H1 (cell line): Measurements from ENCODE around the gene CLDN3. TPM values are rescaled to one million over a fixed set of nuclear protein-coding genes. Genes with fewer than 3 reads are reported as not detected.

ENCODE experiments used
- CTCF ChIA-PET: fragments of 300-600 bp; sonication (Branson Sonifier 250); formaldehyde crosslinking; loops from one replicate; lab custom pipeline; 2021; ENCODE audit not compliant: partially characterized antibody; lab: Charles Lee
- POLR2A ChIA-PET: fragments of 300-600 bp; sonication (Branson Sonifier 250); formaldehyde crosslinking; loops from one replicate; lab custom pipeline; 2021; ENCODE audit warnings: inconsistent platforms; ENCODE audit not compliant: partially characterized antibody; lab: Charles Lee
- DNase-seq, 2 experiments: peaks; one replicate each; pipeline versions ENCODE4 v3.0.0 to v3.0.0-alpha.2; 2010 to 2022; ENCODE audit warnings: low spot score in 2 of 2, low read depth in 1 of 2, mixed read lengths in 1 of 2
- FAIRE-seq: peaks from 2 replicates; lab custom pipeline; 2011; peaks lifted over from hg19 to GRCh38; lab: Jason Lieb, UNC
- H2AFZ ChIP-seq: 2 replicates; pipeline ENCODE4 v1.8.1; 2012; ENCODE audit warnings: low read length, inconsistent platforms
- H2AK5ac ChIP-seq: 2 replicates; pipeline ENCODE4 v1.6.1; 2013; ENCODE audit warnings: low read depth, low read length
- H2BK120ac ChIP-seq: replicated peaks from 2 replicates; pipeline ENCODE3; 2013; ENCODE audit warnings: low read depth, low read length, inconsistent platforms
- H2BK12ac ChIP-seq: 2 replicates; pipeline ENCODE4 v1.6.1; 2013; ENCODE audit warnings: low read depth, low read length
- H2BK15ac ChIP-seq: 2 replicates; pipeline ENCODE4 v1.6.1; 2013; ENCODE audit warnings: low read length
- H2BK20ac ChIP-seq: 2 replicates; pipeline ENCODE4 v1.6.1; 2013; ENCODE audit warnings: low read length
- H2BK5ac ChIP-seq: 2 replicates; pipeline ENCODE4 v1.6.1; 2013; ENCODE audit warnings: low read depth, low read length
- H3K14ac ChIP-seq: 2 replicates; pipeline ENCODE4 v1.6.1; 2013; ENCODE audit warnings: inconsistent platforms; ENCODE audit not compliant: insufficient read length
- H3K18ac ChIP-seq: 2 replicates; pipeline ENCODE4 v1.6.1; 2013; ENCODE audit warnings: low read length; ENCODE audit errors: extremely low read depth
- H3K23ac ChIP-seq: 2 replicates; pipeline ENCODE4 v1.6.1; 2013; ENCODE audit warnings: inconsistent platforms; ENCODE audit not compliant: insufficient read length
- H3K23me2 ChIP-seq: 2 replicates; pipeline ENCODE4 v1.6.1; 2013; ENCODE audit warnings: low read depth, low read length
- H3K27ac ChIP-seq: 2 replicates; pipeline ENCODE4 v1.6.1; 2011; ENCODE audit warnings: low read depth, low read length, inconsistent platforms
- H3K27me3 ChIP-seq, 4 experiments: replicated peaks in 1 of 4; 1 replicate in 1 of 4; 2 replicates in 3 of 4; pipeline versions ENCODE4 v1.6.1 to v1.8.1; 2011 to 2013; ENCODE audit warnings: low read length in 3 of 4, mild to moderate bottlenecking in 3 of 4, inconsistent platforms in 2 of 4, mixed read lengths in 2 of 4, moderate library complexity in 1 of 4; ENCODE audit not compliant: control insufficient read depth in 3 of 4, insufficient read depth in 3 of 4; ENCODE audit errors: extremely low read depth in 1 of 4
- H3K36me3 ChIP-seq, 4 experiments: 2 replicates each; pipeline versions ENCODE4 v1.6.1 to v1.8.1; 2011 to 2013; ENCODE audit warnings: mild to moderate bottlenecking in 4 of 4, low read length in 3 of 4, moderate library complexity in 2 of 4, control low read depth in 1 of 4, inconsistent platforms in 1 of 4; ENCODE audit not compliant: insufficient read depth in 4 of 4, control insufficient read depth in 2 of 4
- H3K4ac ChIP-seq: replicated peaks from 2 replicates; pipeline ENCODE3; 2013; ENCODE audit warnings: low read length, low read depth, mixed read lengths, inconsistent platforms; ENCODE audit not compliant: insufficient read length
- H3K4me1 ChIP-seq, 4 experiments: replicated peaks in 1 of 4; 1 replicate in 1 of 4; 2 replicates in 3 of 4; pipeline versions ENCODE4 v1.6.1 to v1.8.1; 2011 to 2013; ENCODE audit warnings: low read length in 3 of 4, inconsistent platforms in 2 of 4, mixed read lengths in 1 of 4; ENCODE audit not compliant: insufficient read depth in 4 of 4, control insufficient read depth in 3 of 4
- H3K4me2 ChIP-seq, 2 experiments: 2 replicates each; pipeline versions ENCODE4 v1.6.1 to v1.8.1; 2011 to 2013; ENCODE audit warnings: low read depth in 2 of 2, low read length in 2 of 2, control low read depth in 1 of 2, inconsistent platforms in 1 of 2, mild to moderate bottlenecking in 1 of 2; ENCODE audit not compliant: insufficient read depth in 1 of 2
- H3K4me3 ChIP-seq, 4 experiments: fragments of 200-600, 300-600 bp in 1 of 4; sonication (generic), shearing (Covaris generic), sonication (Bioruptor Twin) in 1 of 4; 2 replicates each; pipeline versions ENCODE4 v1.5.1 to v1.8.1; 2011 to 2016; ENCODE audit warnings: low read length in 4 of 4, low read depth in 3 of 4, control low read depth in 2 of 4, inconsistent platforms in 2 of 4, mild to moderate bottlenecking in 2 of 4, mixed read lengths in 1 of 4, moderate library complexity in 1 of 4; ENCODE audit not compliant: insufficient read depth in 2 of 4; ENCODE audit errors: extremely low read depth in 1 of 4
- H3K56ac ChIP-seq: replicated peaks from 2 replicates; pipeline ENCODE3; 2013; ENCODE audit warnings: low read depth, mild to moderate bottlenecking, mixed read lengths, low read length, inconsistent platforms; ENCODE audit not compliant: insufficient read length
- H3K79me1 ChIP-seq: 2 replicates; pipeline ENCODE4 v1.6.1; 2013; ENCODE audit warnings: low read depth, low read length, control low read depth
- H3K79me2 ChIP-seq, 2 experiments: 2 replicates each; pipeline versions ENCODE4 v1.6.1 to v1.8.1; 2012 to 2013; ENCODE audit warnings: low read length in 2 of 2, mild to moderate bottlenecking in 2 of 2, inconsistent platforms in 1 of 2; ENCODE audit not compliant: insufficient read depth in 2 of 2, control insufficient read depth in 1 of 2
- H3K9ac ChIP-seq, 4 experiments: replicated peaks in 1 of 4; 1 replicate in 1 of 4; 2 replicates in 3 of 4; pipeline versions ENCODE4 v1.6.1 to v1.8.1; 2011 to 2013; ENCODE audit warnings: low read depth in 3 of 4, low read length in 3 of 4, control low read depth in 2 of 4, mild to moderate bottlenecking in 2 of 4, moderate library complexity in 2 of 4, inconsistent platforms in 1 of 4; ENCODE audit errors: extremely low read depth in 1 of 4
- H3K9me3 ChIP-seq, 2 experiments: 2 replicates each; pipeline versions ENCODE4 v1.6.1 to v1.8.1; 2012 to 2013; ENCODE audit warnings: mild to moderate bottlenecking in 2 of 2, moderate library complexity in 2 of 2, control low read depth in 1 of 2, inconsistent platforms in 1 of 2, low read depth in 1 of 2, low read length in 1 of 2, mixed read lengths in 1 of 2; ENCODE audit not compliant: insufficient read depth in 2 of 2
- H4K20me1 ChIP-seq, 2 experiments: replicated peaks in 1 of 2; 2 replicates each; pipeline versions ENCODE3 to v1.8.1; 2011 to 2013; ENCODE audit warnings: inconsistent platforms in 2 of 2, low read length in 2 of 2, mild to moderate bottlenecking in 1 of 2; ENCODE audit not compliant: insufficient read depth in 2 of 2, control insufficient read depth in 1 of 2
- H4K5ac ChIP-seq: 2 replicates; pipeline ENCODE4 v1.6.1; 2013; ENCODE audit warnings: low read length, low read depth, mixed read lengths, inconsistent platforms; ENCODE audit not compliant: insufficient read length
- H4K8ac ChIP-seq: 2 replicates; pipeline ENCODE4 v1.8.0; 2013; ENCODE audit warnings: mild to moderate bottlenecking, moderate library complexity, low read length, inconsistent platforms; ENCODE audit not compliant: insufficient read depth; ENCODE audit errors: extremely low read depth
- H4K91ac ChIP-seq: replicated peaks from 2 replicates; pipeline ENCODE3; 2013; ENCODE audit warnings: low read length, mixed read lengths, inconsistent platforms; ENCODE audit not compliant: insufficient read length
- FOSL1 ChIP-seq: IDR thresholded peaks from 2 replicates; pipeline ENCODE4 v1.6.1; 2011; ENCODE audit warnings: mild to moderate bottlenecking, low read depth, low read length, moderate library complexity; ENCODE audit not compliant: insufficient read depth
- SIN3A ChIP-seq, 2 experiments: IDR thresholded peaks in 1 of 2; conservative IDR thresholded peaks in 1 of 2; 2 replicates each; pipeline ENCODE4 v1.6.1; 2011 to 2012; ENCODE audit warnings: low read length in 2 of 2, improper control_type of control experiment in 1 of 2, low read depth in 1 of 2, mild to moderate bottlenecking in 1 of 2
- TAF1 ChIP-seq: IDR thresholded peaks from 2 replicates; pipeline ENCODE4 v1.6.1; 2011; ENCODE audit warnings: mild to moderate bottlenecking, low read depth, low read length
- TBP ChIP-seq: IDR thresholded peaks from 2 replicates; pipeline ENCODE4 v1.6.1; 2011; ENCODE audit warnings: low read depth, low read length, improper control_type of control experiment
- WGBS, 2 experiments: shearing (Covaris generic) in 1 of 2; methylation state at CpG; one replicate each; pipeline versions ENCODE4 v1.1.6 to v1.1.7; 2013 to 2015; ENCODE audit warnings: low lambda C conversion rate in 2 of 2, mixed read lengths in 2 of 2, inconsistent platforms in 1 of 2, low coverage in 1 of 2, missing lambda C conversion rate in 1 of 2; ENCODE audit not compliant: insufficient replicate concordance in 2 of 2, insufficient coverage in 1 of 2, insufficient read length in 1 of 2; ENCODE audit errors: extremely low coverage in 1 of 2, missing lambda C conversion rate in 1 of 2; 5-methylcytosine and 5-hydroxymethylcytosine counted together
- polyA plus RNA-seq, 7 experiments: library from polyadenylated mRNA; depleted of rRNA in 3 of 7; stranded (reverse) in 5 of 7; unstranded in 2 of 7; fragments of >200 nt in 5 of 7; fragments of 200-250 nt in 2 of 7; gene quantifications; 1 replicate in 5 of 7; 2 replicates in 1 of 7; 4 replicates in 1 of 7; pipeline versions ENCODE4 v1.2.1 to v1.2.3, GENCODE V29; 2011 to 2013; ENCODE audit warnings: missing spikeins in 2 of 7, mixed read lengths in 2 of 7
- total RNA-seq: library from RNA; stranded (reverse); fragmentation: NEBNext Ultra II Directional; extraction: Animal tissue kit (Norgen Biotek cat#: 25700); gene quantifications from 2 replicates; pipeline ENCODE4 v1.2.1, GENCODE V29; 2021

Gene CLDN3
- total and polyA plus RNA-seq, 2 of the 8 experiments (the other 6 are each of a cell fraction or from before 2014, with no cell fraction given) = 19.1 to 65.2 TPM

DNA sequence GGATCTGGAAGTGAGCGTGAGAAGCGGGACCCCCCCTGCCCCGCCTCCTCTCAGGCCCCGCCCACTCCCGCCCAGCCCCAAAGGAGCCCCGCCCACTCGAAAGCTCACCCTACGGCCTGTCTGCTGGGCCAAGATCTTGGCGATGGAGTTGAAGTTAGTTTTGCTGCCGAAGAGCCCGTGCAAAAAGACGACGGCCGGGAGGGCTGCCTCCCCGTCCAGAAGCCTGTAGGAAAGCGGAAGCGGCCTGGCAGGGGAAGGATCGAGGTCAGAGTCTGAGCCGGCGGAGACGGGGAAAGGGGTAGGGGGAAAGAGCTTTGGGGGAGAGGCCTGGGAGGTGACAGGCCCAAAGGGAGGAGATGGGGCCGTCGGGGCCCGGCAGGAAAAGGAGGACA lies 31.9 kb downstream of the CLDN3 start:
- H3K4me3 ChIP-seq = peak overlapping the region; percentile 79 to 93 (median 86)
- H2BK120ac ChIP-seq = no peak overlapping the region
- ChIA-PET CTCF (interaction anchor here (0.6 to 11.1 kb wide), 11 partner anchors 11 to 934 kb away, joined by 3 to 87 read pairs (median 4); partner anchors contain the start of gene METTL27), POLR2A (interaction anchor here (0.9 to 9.6 kb wide), 15 partner anchors 10 to 401 kb away, joined by 3 to 82 read pairs (median 3); partner anchors contain the start of genes BAZ1B, CLDN4, MLXIPL and STX1A)
- H3K36me3 ChIP-seq = peaks cover 4 to 16% (median 8%) of the 10 kb centered on the region in 4 experiments; a peak in 5 of 8 replicates
- no peak overlapping the region for H3K14ac ChIP-seq
- H4K5ac ChIP-seq = peak overlapping the region; percentile 51
- TF ChIP-seq TAF1 = peak; percentile 53; the same call in 1 of the 2 replicates
- TF ChIP-seq SIN3A (conservative IDR thresholded peaks at IDR 0.05 in 1 of 2, IDR thresholded peaks at IDR 0.05 in 1 of 2; ENCODE audit: low read depth in 1 of 2, low read length in 2 of 2) = peak in 1 of 2 experiments; percentile 39; a peak in 1 of 4 replicates
- TF ChIP-seq TBP = 0 out of 2 replicates have a peak, but pooled peaks have one; percentile 4
- TF ChIP-seq FOSL1 = no peak
- H3K23me2 ChIP-seq = peaks cover 15% of the 10 kb centered on the region
- H3K23ac ChIP-seq = no peak overlapping the region
- no peak overlapping the region for H3K4ac ChIP-seq
- WGBS, 2 experiments = 0% methylated on average over 19 of the region's 24 CpGs; no CpG with 5 or more reads in 1 of the 2 experiments
- H3K9me3 ChIP-seq = no peaks in the 10 kb centered on the region
- H2BK15ac ChIP-seq = no peak overlapping the region
- H4K20me1 ChIP-seq = peaks cover 8 to 20% of the 10 kb centered on the region in 2 experiments
- H4K8ac ChIP-seq = peak overlapping the region; percentile 97
- H2BK20ac ChIP-seq = no peak overlapping the region
- peak overlapping the region; percentile 50 to 90 (median 82) for H3K9ac ChIP-seq
- peak in 1 of 2 experiments; percentile 73 for DNase-seq
- peak overlapping the region; percentile 60 for H3K18ac ChIP-seq
- no peak overlapping the region; the same call in 1 of the 2 replicates for H2AFZ ChIP-seq
- peaks cover 0 to 8% of the 10 kb centered on the region in 2 experiments; a peak in 1 of 4 replicates for H3K79me2 ChIP-seq
- FAIRE-seq = no peak
- H2BK12ac ChIP-seq = 0 out of 2 replicates have a peak overlapping the region, but pooled peaks have one; percentile 50
- H3K4me2 ChIP-seq = peak overlapping the region; percentile 65 to 99
- 0 out of 2 replicates have a peak overlapping the region, but pooled peaks have one; percentile 13 for H2AK5ac ChIP-seq
- peaks cover 0 to 2% (median 0%) of the 10 kb centered on the region in 4 experiments; a peak in 1 of 7 replicates for H3K27me3 ChIP-seq
- peak overlapping the region; percentile 78; the same call in 1 of the 2 replicates for H2BK5ac ChIP-seq
- peak overlapping the region; percentile 81 for H4K91ac ChIP-seq
- peak overlapping the region; percentile 38 for H3K56ac ChIP-seq
- H3K4me1 ChIP-seq = peaks cover 3 to 37% (median 21%) of the 10 kb centered on the region in 4 experiments
- peak overlapping the region; percentile 90 for H3K27ac ChIP-seq
- no peaks in the 10 kb centered on the region for H3K79me1 ChIP-seq
